Breast epithelium (tissue), 4 donors: ENCODE results near the gene LDLRAD3. TPM values are rescaled to one million over a fixed set of nuclear protein-coding genes. Genes with fewer than 3 reads are reported as not detected.

Experiments
- DNase-seq, 2 donors: peaks; one replicate each; pipeline ENCODE4 v3.0.0-alpha.2; 2019; ENCODE audit warnings: low spot score in 2 of 2
- H3K27ac ChIP-seq, 2 donors: fragments of 200-600 bp; sonication (generic) in 1 of 2; one replicate each; pipeline ENCODE4 v1.5.1; 2016 to 2019; ENCODE audit warnings: mild to moderate bottlenecking in 1 of 2
- H3K27me3 ChIP-seq, 2 donors: fragments of 200-600 bp; sonication (generic) in 1 of 2; one replicate each; pipeline versions ENCODE4 v1.5.1 to v1.6.0; 2017 to 2019; ENCODE audit warnings: control low read depth in 1 of 2, mild to moderate bottlenecking in 1 of 2
- H3K36me3 ChIP-seq: fragments of 200-600 bp; one replicate; pipeline ENCODE4 v1.5.1; 2019
- H3K4me1 ChIP-seq, 2 donors: fragments of 200-600 bp; sonication (generic); one replicate each; pipeline ENCODE4 v1.5.1; 2016 to 2019; ENCODE audit warnings: control low read depth in 1 of 2
- H3K4me3 ChIP-seq, 3 donors: fragments of 200-600 bp; sonication (generic); 1 replicate in 2 of 3; 2 replicates in 1 of 3; pipeline ENCODE4 v1.5.1; 2016 to 2019; ENCODE audit warnings: mild to moderate bottlenecking in 3 of 3, moderate library complexity in 2 of 3
- H3K9me3 ChIP-seq, 2 donors: fragments of 200-600 bp; sonication (generic) in 1 of 2; one replicate each; pipeline ENCODE4 v1.5.1; 2016 to 2019; ENCODE audit warnings: control low read depth in 1 of 2
- POLR2A ChIP-seq: fragments of 450-650 bp; IDR thresholded peaks from one replicate; pipeline ENCODE4 v1.6.1; 2016; ENCODE audit warnings: antibody characterized with exemption, mild to moderate bottlenecking, moderate library complexity
- POLR2AphosphoS5 ChIP-seq, 3 donors: sonication (generic); formaldehyde crosslinking; IDR thresholded peaks; one replicate each; pipeline ENCODE4 v1.6.1; 2017; ENCODE audit warnings: antibody characterized with exemption in 3 of 3
- intact Hi-C: fragments of 100-400 bp; cut with DNase I; formaldehyde crosslinking; loops from one replicate; pipeline ENCODE4 v1.15.1; 2023; ENCODE audit warnings: low total_unique reads
- total RNA-seq, 3 donors: library from RNA; depleted of rRNA; stranded (reverse); fragments of >200 nt; gene quantifications; one replicate each; pipeline ENCODE4 v1.1.0, GENCODE V29; 2016
- TF ChIP-seq, protein P1 (sequence below), 3 donors: fragments of 450-650 bp; IDR thresholded peaks; one replicate each; pipeline ENCODE4 v1.5.1; 2016 to 2017; ENCODE audit warnings: antibody characterized with exemption in 3 of 3, mild to moderate bottlenecking in 3 of 3, moderate library complexity in 3 of 3

Gene LDLRAD3
- total RNA-seq, 3 donors from 2014 or later = 20.3 to 45.4 (median 40.6) TPM

GRCh38 chr11:35937111-35937510, 6.8 kb upstream of the LDLRAD3 start:
- intact Hi-C loops = no loop called here
- Histone ChIP-seq H3K27me3 (no peaks in the 10 kb centered on the region), H3K9me3 (no peaks in the 10 kb centered on the region), H3K27ac (no peak overlapping the region), H3K4me3 (no peak overlapping the region), H3K36me3 (no peaks in the 10 kb centered on the region), H3K4me1 (no peaks in the 10 kb centered on the region)
- no peak for TF ChIP-seq POLR2AphosphoS5 (IDR thresholded peaks at IDR 0.05)
- no peak for TF ChIP-seq POLR2A
- TF ChIP-seq, protein P1, sequence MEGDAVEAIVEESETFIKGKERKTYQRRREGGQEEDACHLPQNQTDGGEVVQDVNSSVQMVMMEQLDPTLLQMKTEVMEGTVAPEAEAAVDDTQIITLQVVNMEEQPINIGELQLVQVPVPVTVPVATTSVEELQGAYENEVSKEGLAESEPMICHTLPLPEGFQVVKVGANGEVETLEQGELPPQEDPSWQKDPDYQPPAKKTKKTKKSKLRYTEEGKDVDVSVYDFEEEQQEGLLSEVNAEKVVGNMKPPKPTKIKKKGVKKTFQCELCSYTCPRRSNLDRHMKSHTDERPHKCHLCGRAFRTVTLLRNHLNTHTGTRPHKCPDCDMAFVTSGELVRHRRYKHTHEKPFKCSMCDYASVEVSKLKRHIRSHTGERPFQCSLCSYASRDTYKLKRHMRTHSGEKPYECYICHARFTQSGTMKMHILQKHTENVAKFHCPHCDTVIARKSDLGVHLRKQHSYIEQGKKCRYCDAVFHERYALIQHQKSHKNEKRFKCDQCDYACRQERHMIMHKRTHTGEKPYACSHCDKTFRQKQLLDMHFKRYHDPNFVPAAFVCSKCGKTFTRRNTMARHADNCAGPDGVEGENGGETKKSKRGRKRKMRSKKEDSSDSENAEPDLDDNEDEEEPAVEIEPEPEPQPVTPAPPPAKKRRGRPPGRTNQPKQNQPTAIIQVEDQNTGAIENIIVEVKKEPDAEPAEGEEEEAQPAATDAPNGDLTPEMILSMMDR (IDR thresholded peaks at IDR 0.05) = no peak
- no peak for DNase-seq

DNA sequence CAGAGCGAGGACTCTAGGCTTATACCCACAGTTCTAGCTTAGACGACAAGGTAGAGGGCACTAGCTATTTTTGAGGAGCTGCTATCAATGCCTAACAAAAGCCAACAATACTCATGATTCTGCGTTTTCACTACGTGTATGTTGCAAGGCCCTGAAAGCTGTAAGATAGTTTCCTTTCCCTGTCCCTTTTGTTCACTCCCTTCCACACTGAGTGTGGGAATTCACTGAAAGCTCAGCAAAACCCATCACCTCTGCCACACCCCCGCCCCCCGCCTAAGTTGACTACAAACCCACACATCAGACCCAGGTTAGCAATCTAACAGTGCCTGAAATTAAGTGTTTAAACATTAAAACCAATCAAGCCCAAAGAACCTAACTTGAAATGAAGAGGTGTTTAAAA, 6.2 kb upstream of the LDLRAD3 start:
- Histone ChIP-seq H3K4me3 (no peak overlapping the region), H3K4me1 (no peaks in the 10 kb centered on the region), H3K27ac (no peak overlapping the region), H3K36me3 (no peaks in the 10 kb centered on the region), H3K9me3 (no peaks in the 10 kb centered on the region), H3K27me3 (no peaks in the 10 kb centered on the region)
- TF ChIP-seq POLR2AphosphoS5 (IDR thresholded peaks at IDR 0.05) = no peak
- TF ChIP-seq, protein P1 (IDR thresholded peaks at IDR 0.05) = no peak
- no peak for TF ChIP-seq POLR2A
- intact Hi-C loops = no loop called here
- no peak for DNase-seq

DNA sequence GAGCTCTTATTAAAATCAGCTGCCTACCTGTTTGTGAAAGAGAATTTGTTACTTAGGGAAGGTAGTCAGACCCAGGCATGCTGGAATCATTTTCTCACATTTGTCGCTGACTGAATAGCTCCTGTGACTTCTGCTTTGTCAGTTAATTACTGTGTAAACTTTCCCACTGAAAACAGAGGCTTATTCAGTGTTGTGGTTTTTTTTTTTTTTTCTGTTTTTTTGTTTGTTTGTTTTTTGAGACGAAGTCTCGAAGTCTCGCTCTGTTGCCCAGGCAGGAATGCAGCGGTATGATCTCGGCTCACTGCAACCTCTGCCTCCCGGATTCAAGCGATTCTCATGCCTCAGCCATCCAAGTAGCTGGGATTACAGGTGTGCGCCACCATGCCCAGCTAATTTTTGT, 5.6 kb upstream of the LDLRAD3 start:
- H3K4me3 ChIP-seq = no peak overlapping the region
- H3K27me3 ChIP-seq = no peaks in the 10 kb centered on the region
- intact Hi-C loops = no loop called here
- no peaks in the 10 kb centered on the region for H3K9me3 ChIP-seq
- H3K27ac ChIP-seq = no peak overlapping the region
- no peaks in the 10 kb centered on the region for H3K36me3 ChIP-seq
- no peak for TF ChIP-seq POLR2AphosphoS5 (IDR thresholded peaks at IDR 0.05)
- TF ChIP-seq POLR2A = no peak
- TF ChIP-seq, protein P1 (IDR thresholded peaks at IDR 0.05) = no peak
- DNase-seq = no peak
- no peaks in the 10 kb centered on the region for H3K4me1 ChIP-seq

GRCh38 chr11:35943309-35943708, 553 bp upstream of the LDLRAD3 start:
- H3K9me3 ChIP-seq = no peaks in the 10 kb centered on the region
- H3K27ac ChIP-seq = peak overlapping the region; percentile 59 to 95
- H3K27me3 ChIP-seq = no peaks in the 10 kb centered on the region
- no peak for DNase-seq
- H3K36me3 ChIP-seq = no peaks in the 10 kb centered on the region
- H3K4me1 ChIP-seq = no peaks in the 10 kb centered on the region
- intact Hi-C loops = no loop called here
- peak overlapping the region; percentile 66 to 94 (median 74) for H3K4me3 ChIP-seq
- no peak for TF ChIP-seq POLR2A
- TF ChIP-seq POLR2AphosphoS5 (IDR thresholded peaks at IDR 0.05) = no peak

DNA sequence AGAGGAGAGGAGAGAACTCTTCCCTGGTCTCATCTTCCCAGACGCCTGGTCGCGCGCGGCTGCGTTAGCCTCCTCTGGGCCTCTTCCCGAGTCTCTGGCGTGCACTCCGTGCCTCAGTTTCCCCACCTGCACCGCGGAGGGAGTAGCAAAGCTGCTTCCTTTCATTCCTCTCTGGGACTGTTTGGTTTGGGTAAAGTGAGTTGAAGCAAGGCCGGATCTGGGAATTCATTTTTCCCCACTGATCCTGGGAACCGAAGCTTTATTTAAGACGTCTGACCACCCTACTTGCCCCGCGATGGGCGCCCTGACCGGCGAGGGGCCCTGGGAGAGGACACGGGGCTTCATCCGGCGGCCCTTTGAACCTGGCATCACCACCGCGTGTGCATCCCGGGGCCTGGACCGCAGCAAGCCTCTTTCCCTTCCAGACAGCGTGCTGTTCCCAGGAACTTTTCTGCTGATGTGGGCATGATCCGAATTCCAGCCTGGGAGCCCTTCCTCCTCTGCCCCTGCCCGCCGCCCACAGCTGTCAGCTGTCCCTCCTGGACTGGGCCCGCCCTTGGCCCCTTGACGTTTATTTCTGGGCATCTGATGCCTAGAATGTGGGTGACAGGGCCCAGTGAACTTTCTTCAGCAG, 758 bp downstream of the LDLRAD3 start:
- Histone ChIP-seq H3K27ac (peak overlapping the region; percentile 59 to 95), H3K9me3 (no peaks in the 10 kb centered on the region), H3K4me1 (peaks cover 0 to 6% of the 10 kb centered on the region in 2 donors), H3K27me3 (no peaks in the 10 kb centered on the region), H3K4me3 (peak overlapping the region; percentile 66 to 94 (median 74)), H3K36me3 (no peaks in the 10 kb centered on the region)
- DNase-seq = no peak
- TF ChIP-seq POLR2AphosphoS5 (IDR thresholded peaks at IDR 0.05) (no peak), POLR2A (no peak)
- TF ChIP-seq, protein P1 (IDR thresholded peaks at IDR 0.05) = no peak
- intact Hi-C loops = no loop called here
